ENCODE measurements around the gene TMEM109. TPM values are rescaled to one million over a fixed set of nuclear protein-coding genes. Genes with fewer than 3 reads are reported as not detected.

TMEM109 gene
- total RNA-seq, 3 donors from 2014 or later: 184 to 216 (median 204) TPM

- Mint-ChIP-seq H3K4me3 (no peak overlapping the region), H3K9me3 (no peaks in the 10 kb centered on the region), H3K36me3 (ENCODE audit: insufficient read depth) (no peaks in the 10 kb centered on the region), H3K4me1 (ENCODE audit: low read depth) (no peaks in the 10 kb centered on the region), H3K27me3 (ENCODE audit: low read depth) (no peaks in the 10 kb centered on the region)
- no peak for DNase-seq
- ATAC-seq: no peak
Observed at GRCh38 chr11:60934790-60935605, 21.0 kb downstream of the TMEM109 start.

- Mint-ChIP-seq H3K9me3 (no peaks in the 10 kb centered on the region), H3K36me3 (ENCODE audit: insufficient read depth) (no peaks in the 10 kb centered on the region), H3K27me3 (ENCODE audit: low read depth) (no peaks in the 10 kb centered on the region), H3K4me1 (ENCODE audit: low read depth) (no peaks in the 10 kb centered on the region), H3K4me3 (no peak overlapping the region)
- no peak for DNase-seq
- ATAC-seq: no peak
Observed at GRCh38 chr11:60935676-60936442, 21.9 kb downstream of the TMEM109 start.

- no peaks in the 10 kb centered on the region for H3K4me1 Mint-ChIP-seq (ENCODE audit: low read depth)
- H3K9me3 Mint-ChIP-seq: no peaks in the 10 kb centered on the region
- no peak overlapping the region for H3K4me3 Mint-ChIP-seq
- DNase-seq (no peak), ATAC-seq (no peak)
- H3K27me3 Mint-ChIP-seq (ENCODE audit: low read depth): no peaks in the 10 kb centered on the region
- peaks cover 2% of the 10 kb centered on the region for H3K36me3 Mint-ChIP-seq (ENCODE audit: insufficient read depth)
Observed at GRCh38 chr11:60936467-60937143, 22.6 kb downstream of the TMEM109 start.

GRCh38 chr11:60937144-60937527, 23.2 kb downstream of the TMEM109 start:
- Mint-ChIP-seq H3K9me3 (no peaks in the 10 kb centered on the region), H3K36me3 (ENCODE audit: insufficient read depth) (peaks cover 2% of the 10 kb centered on the region), H3K4me1 (ENCODE audit: low read depth) (no peaks in the 10 kb centered on the region), H3K27me3 (ENCODE audit: low read depth) (no peaks in the 10 kb centered on the region), H3K4me3 (no peak overlapping the region)
- no peak for ATAC-seq
- no peak for DNase-seq

- ATAC-seq: no peak
- Mint-ChIP-seq H3K4me3 (no peak overlapping the region), H3K27me3 (ENCODE audit: low read depth) (no peaks in the 10 kb centered on the region), H3K9me3 (no peaks in the 10 kb centered on the region), H3K4me1 (ENCODE audit: low read depth) (no peaks in the 10 kb centered on the region), H3K36me3 (ENCODE audit: insufficient read depth) (peaks cover 2% of the 10 kb centered on the region)
- DNase-seq: no peak
Observed at GRCh38 chr11:60937811-60938210, 23.9 kb downstream of the TMEM109 start.

GRCh38 chr11:60938500-60938899, 24.5 kb downstream of the TMEM109 start:
- ATAC-seq (no peak), DNase-seq (no peak)
- H3K27me3 Mint-ChIP-seq (ENCODE audit: low read depth): no peaks in the 10 kb centered on the region
- no peak overlapping the region for H3K4me3 Mint-ChIP-seq
- H3K4me1 Mint-ChIP-seq (ENCODE audit: low read depth): no peaks in the 10 kb centered on the region
- H3K9me3 Mint-ChIP-seq: no peaks in the 10 kb centered on the region
- peaks cover 2% of the 10 kb centered on the region for H3K36me3 Mint-ChIP-seq (ENCODE audit: insufficient read depth)

- ATAC-seq (no peak), DNase-seq (no peak)
- Mint-ChIP-seq H3K36me3 (ENCODE audit: insufficient read depth) (peaks cover 5% of the 10 kb centered on the region), H3K27me3 (ENCODE audit: low read depth) (no peaks in the 10 kb centered on the region), H3K4me3 (no peak overlapping the region), H3K9me3 (no peaks in the 10 kb centered on the region), H3K4me1 (ENCODE audit: low read depth) (peaks cover 3% of the 10 kb centered on the region)
Observed at GRCh38 chr11:60939301-60939700, 25.3 kb downstream of the TMEM109 start.

- H3K9me3 Mint-ChIP-seq: no peaks in the 10 kb centered on the region
- ATAC-seq: no peak
- no peak overlapping the region for H3K4me3 Mint-ChIP-seq
- DNase-seq: no peak
- H3K27me3 Mint-ChIP-seq (ENCODE audit: low read depth): no peaks in the 10 kb centered on the region
- H3K36me3 Mint-ChIP-seq (ENCODE audit: insufficient read depth): peaks cover 5% of the 10 kb centered on the region
- peaks cover 3% of the 10 kb centered on the region for H3K4me1 Mint-ChIP-seq (ENCODE audit: low read depth)
Observed at GRCh38 chr11:60939855-60940254, 25.9 kb downstream of the TMEM109 start.

GRCh38 chr11:60941371-60942119, 27.6 kb downstream of the TMEM109 start:
- no peak for DNase-seq
- Mint-ChIP-seq H3K4me1 (ENCODE audit: low read depth) (peaks cover 3% of the 10 kb centered on the region), H3K9me3 (no peaks in the 10 kb centered on the region), H3K4me3 (no peak overlapping the region), H3K27me3 (ENCODE audit: low read depth) (no peaks in the 10 kb centered on the region), H3K36me3 (ENCODE audit: insufficient read depth) (peaks cover 8% of the 10 kb centered on the region)
- no peak for ATAC-seq

GRCh38 chr11:60942219-60942618, 28.3 kb downstream of the TMEM109 start:
- Mint-ChIP-seq H3K9me3 (no peaks in the 10 kb centered on the region), H3K4me1 (ENCODE audit: low read depth) (peaks cover 3% of the 10 kb centered on the region), H3K36me3 (ENCODE audit: insufficient read depth) (peaks cover 8% of the 10 kb centered on the region), H3K4me3 (no peak overlapping the region), H3K27me3 (ENCODE audit: low read depth) (no peaks in the 10 kb centered on the region)
- no peak for ATAC-seq
- no peak for DNase-seq

GRCh38 chr11:60942970-60943565, 29.1 kb downstream of the TMEM109 start:
- Mint-ChIP-seq H3K4me1 (ENCODE audit: low read depth) (peaks cover 3% of the 10 kb centered on the region), H3K4me3 (no peak overlapping the region), H3K27me3 (ENCODE audit: low read depth) (no peaks in the 10 kb centered on the region), H3K36me3 (ENCODE audit: insufficient read depth) (peaks cover 8% of the 10 kb centered on the region), H3K9me3 (no peaks in the 10 kb centered on the region)
- DNase-seq (no peak), ATAC-seq (no peak)

GRCh38 chr11:60944490-60945294, 30.7 kb downstream of the TMEM109 start:
- Mint-ChIP-seq H3K36me3 (ENCODE audit: insufficient read depth) (peaks cover 8% of the 10 kb centered on the region), H3K9me3 (no peaks in the 10 kb centered on the region), H3K4me1 (ENCODE audit: low read depth) (peaks cover 7% of the 10 kb centered on the region), H3K4me3 (no peak overlapping the region), H3K27me3 (ENCODE audit: low read depth) (peaks cover 5% of the 10 kb centered on the region)
- no peak for DNase-seq
- no peak for ATAC-seq

- DNase-seq (no peak), ATAC-seq (no peak)
- no peaks in the 10 kb centered on the region for H3K9me3 Mint-ChIP-seq
- peaks cover 10% of the 10 kb centered on the region for H3K4me1 Mint-ChIP-seq (ENCODE audit: low read depth)
- H3K27me3 Mint-ChIP-seq (ENCODE audit: low read depth): peaks cover 7% of the 10 kb centered on the region
- H3K36me3 Mint-ChIP-seq (ENCODE audit: insufficient read depth): peaks cover 8% of the 10 kb centered on the region
- no peak overlapping the region for H3K4me3 Mint-ChIP-seq
Observed at GRCh38 chr11:60945295-60945667, 31.3 kb downstream of the TMEM109 start.

All from activated T-cell treated with anti-CD3 and anti-CD28 coated beads, Interleukin-2, amount 50 U/mL, for 4 hours (primary cell).